GM10847 (cell line): Measurements from ENCODE around the gene LCMT1.

Experiments used
- POLR2A ChIP-seq: IDR thresholded peaks from 2 replicates; pipeline ENCODE4 v1.6.1; 2011; ENCODE audit not compliant: insufficient read length; ENCODE audit errors: extremely low read depth

Gene LCMT1

DNA sequence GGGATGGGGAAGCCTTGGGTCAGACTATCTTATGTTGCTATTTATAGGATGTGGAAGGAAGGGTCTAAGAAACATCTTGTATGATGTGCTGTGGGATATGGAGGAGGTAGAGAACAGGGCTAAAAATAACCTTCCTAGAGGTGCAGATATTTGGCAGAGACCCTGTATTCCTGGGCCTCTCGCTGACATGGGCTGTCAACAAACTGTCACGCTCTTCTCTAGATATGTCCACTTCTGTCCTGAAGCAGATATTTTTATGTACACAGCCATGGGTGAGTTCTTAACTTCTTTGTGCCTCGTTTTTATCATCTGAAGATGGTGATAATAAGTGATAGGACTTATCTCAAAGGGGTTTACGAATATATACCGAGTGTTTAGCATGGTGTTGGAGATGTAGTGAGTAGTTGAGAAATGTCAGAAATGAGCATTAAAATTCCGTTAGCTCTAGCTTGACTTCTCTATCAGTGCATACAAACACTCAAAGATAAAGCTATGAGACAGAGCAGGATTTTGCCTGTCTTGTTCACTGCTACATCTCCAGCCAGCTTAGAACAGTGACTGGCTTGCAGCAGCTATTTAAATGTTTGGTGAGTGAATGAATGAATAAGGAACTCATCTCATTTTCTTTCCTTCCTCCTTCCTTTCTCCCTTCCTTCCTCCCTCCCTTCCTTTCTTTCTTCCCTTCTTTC, 102.3 kb downstream of the LCMT1 start:
- no peak for TF ChIP-seq POLR2A

DNA sequence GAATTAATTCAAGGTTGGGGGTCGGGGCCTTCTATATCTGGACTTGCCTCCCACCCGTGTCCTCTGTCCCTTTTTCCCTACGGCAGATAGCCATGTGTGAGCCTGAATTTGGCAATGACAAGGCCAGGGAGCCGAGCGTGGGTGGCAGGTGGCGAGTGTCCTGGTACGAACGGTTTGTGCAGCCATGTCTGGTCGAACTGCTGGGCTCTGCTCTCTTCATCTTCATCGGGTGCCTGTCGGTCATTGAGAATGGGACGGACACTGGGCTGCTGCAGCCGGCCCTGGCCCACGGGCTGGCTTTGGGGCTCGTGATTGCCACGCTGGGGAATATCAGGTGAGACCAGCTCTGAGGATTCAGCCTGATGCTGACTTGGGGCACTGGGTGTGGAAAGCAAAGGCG, 105.6 kb downstream of the LCMT1 start:
- TF ChIP-seq POLR2A = no peak

DNA sequence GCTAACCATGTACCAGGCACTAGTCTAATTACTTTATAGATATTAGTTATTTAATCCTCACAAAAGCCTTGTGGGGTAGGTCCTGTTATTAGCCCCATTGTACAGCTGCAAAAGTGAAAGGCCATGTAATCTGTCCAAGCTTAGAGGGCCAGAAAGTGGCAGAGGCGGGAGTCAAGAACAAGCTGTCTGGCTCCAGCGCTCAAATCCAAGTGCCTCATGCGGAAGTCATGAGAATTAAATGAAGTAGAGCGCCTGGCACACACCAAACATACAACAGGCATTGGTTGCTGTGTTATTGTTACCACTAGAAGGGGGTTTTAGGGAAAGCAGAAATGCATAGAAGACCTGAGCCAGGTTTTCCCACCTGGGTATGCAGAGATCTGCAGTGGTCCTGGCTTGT, 106.4 kb downstream of the LCMT1 start:
- TF ChIP-seq POLR2A = no peak

DNA sequence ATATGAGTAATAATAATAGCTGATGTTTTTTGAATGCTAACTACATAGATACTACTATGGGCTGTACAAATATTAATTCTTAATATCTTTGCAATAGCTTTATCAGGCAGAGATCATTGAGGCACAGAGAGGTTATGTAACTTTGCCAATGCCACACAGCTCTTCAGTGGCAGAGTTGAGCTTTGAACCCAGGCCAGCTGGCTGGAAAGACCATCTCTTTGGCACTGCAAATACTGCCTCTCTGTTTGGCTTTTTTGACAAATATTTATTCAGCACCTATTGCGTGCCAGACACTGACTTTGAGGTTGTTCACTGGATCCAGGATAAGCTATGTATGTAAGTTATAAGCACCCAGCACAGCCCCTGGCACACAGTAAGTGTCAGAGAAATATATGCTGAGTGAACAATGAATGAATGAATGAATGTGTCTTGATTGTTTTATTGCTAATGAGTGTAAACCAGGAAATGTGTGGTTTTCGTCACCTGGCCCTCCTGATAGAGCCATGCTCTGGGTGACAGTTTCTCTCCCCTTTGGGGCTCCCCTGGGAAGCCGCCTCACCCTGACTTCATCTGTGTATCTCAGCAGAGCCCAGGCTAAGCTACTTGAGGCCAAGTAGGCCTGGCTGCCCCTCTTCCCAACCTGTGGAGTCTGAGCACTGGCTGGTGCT, 107.7 kb downstream of the LCMT1 start:
- no peak for TF ChIP-seq POLR2A

DNA sequence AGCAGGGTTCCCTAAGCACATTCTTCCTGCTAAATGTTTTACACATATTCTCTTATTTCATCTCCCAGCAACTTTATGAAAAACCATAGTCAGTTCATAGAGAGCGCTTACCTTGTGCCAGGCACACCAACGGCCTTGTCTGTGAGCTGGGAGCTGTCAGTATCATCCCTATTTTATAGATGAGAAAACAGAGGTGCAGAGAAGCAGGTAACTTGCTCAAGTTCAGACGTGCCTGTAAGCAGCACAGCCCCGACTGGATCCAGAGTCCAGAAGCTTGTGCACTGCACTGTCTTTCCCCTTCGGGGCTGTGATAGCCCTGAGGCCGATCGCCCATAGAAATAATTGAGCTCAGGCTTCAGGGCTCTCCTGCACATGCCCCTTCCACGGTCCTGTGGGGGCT, 111.4 kb downstream of the LCMT1 start:
- TF ChIP-seq POLR2A = no peak

DNA sequence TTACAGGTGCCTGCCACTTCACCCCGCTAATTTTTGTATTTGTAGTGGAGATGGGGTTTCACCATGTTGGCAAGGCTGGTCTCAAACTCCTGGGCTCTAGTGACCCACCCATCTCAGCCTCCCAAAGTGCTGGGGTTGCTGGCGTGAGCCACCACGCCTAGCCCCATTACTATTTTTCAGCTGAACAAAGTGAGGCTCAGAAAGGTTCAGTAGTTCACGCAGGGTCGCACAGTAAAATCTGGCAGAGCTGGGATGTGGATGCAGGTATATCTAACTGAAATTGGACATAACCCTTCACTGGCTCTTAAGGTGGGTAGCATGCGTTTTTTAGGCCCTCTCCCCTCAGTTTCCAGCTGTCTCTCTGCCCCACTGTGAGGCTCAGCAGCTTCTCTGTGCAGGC, 112.4 kb downstream of the LCMT1 start:
- no peak for TF ChIP-seq POLR2A

DNA sequence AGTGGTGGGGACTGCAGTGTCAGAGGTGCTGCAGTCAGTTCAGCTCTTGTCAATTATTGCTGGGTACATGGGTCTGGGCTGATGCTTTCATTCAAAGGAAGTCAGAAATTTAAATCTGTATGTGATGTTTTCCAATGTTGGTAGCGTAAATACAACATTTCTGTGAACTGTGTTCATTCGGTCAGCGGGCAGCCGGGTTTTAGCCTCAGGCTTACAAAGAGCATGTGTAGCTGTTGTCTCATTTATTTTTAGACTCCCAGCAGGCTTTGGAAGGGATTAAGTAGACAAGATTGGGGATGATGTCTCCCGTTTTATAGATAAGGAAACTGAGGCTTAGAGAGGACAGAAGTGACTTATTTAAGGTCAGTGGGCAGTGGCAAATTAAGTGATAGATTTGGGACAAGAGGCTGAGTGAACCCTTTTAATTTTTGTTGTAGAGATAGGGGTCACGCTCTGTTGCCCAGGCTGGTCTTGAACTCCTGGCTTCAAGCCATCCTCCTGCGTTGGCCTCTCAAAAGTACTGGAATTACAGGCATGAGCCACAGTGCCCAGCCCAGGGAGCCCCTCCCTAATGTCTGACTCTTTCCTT, 113.3 kb downstream of the LCMT1 start:
- TF ChIP-seq POLR2A = no peak
